HS-5 (cell line): ENCODE measurements around the gene SETBP1.
A peak's percentile ranks its signal among the peaks of the same experiment; 100 is the strongest.

Source experiments
- DNase-seq: peaks from one replicate; pipeline ENCODE4 v3.0.0-alpha.2; 2012; ENCODE audit warnings: low read depth

SETBP1 gene

GRCh38 chr18:44817831-44818473 is 137.3 kb downstream of the SETBP1 start:
- DNase-seq: no peak

GRCh38 chr18:44818668-44819403 is 138.1 kb downstream of the SETBP1 start:
- DNase-seq: no peak

GRCh38 chr18:44819944-44820510 is 139.3 kb downstream of the SETBP1 start:
- no peak for DNase-seq

GRCh38 chr18:44821924-44822323 is 141.2 kb downstream of the SETBP1 start:
- no peak for DNase-seq

- no peak for DNase-seq
Observed at GRCh38 chr18:44823286-44823685, 142.6 kb downstream of the SETBP1 start.

DNA sequence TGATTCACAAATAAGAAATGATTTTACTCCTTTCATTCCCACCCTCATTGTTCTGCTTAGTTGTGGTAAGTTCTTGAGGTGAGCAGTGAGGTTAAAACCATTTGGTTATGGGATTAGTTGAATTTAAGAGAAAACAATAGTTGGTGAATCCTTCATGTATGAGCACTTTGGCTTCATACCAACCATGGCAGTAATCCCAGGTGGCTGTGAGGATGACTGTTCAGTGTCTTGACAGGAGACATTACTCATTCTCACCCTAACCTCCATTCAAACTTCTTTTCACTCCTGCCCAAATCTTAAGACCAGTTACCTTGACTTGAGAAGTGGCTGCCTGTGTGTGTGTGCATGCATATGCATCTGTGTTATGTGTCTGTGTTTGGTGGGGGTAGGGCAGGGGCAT is 143.1 kb downstream of the SETBP1 start:
- DNase-seq: peak; percentile 41

- DNase-seq: no peak
Observed at GRCh38 chr18:44824884-44825283, 144.2 kb downstream of the SETBP1 start.

DNA sequence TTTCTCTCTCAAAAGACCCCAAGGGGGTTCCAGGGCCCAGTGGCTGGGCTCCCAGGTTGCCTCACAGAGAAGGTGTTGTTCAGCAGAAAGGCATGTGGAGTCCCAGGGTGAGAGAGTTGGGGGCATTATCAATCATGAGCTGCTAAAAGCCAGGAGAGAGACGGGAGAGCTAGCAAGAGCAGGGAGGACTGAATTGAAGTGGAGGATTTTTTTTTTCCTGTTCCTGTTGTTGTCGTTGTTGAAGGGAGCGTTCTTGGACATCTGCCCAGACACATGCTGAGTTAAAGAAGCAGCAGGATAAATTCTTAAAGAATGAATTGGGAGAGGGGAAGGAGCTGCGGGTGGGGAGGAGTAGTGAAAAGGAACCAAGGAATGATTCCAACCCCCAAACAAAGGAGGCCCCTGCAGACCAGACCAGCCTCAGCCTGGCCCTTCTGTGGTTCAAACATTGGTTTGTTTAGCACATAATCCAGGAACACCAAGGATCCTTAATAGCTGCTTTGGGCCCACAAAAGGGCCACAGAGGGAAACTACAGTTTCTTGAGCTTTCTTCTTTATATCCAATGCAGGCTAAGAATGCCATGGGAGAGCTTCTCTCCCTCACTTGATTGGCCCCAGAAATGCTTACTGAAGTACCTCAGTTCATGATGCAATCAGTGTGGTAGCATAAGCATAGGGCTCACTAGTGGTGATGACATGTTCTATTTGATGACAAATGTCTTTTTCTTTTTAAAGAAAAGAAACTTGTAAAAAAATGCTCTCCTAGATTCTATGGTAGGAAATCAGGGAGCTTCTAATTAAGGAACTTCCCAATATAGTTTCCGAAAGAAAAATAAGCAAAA is 146.0 kb downstream of the SETBP1 start:
- peak; percentile 38 for DNase-seq

DNA sequence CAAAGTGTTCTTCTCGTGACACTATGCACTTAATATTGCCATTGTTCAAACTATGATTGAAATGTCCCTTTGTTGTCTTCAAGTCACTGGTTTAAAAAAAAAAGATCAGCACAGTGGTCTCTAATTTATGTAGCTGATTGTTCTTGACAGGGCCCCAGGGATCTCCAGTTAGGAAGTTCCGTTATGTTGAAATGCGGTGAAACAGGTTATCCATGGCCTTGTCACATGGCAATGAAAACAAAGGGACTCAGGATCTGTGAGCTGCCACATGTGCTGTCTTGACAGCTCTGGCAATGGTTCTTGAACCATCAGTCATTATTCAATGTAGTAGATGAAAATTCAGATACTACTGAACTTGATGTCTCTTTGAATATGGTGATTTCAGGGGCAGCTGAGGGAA is 147.4 kb downstream of the SETBP1 start:
- DNase-seq: no peak

DNA sequence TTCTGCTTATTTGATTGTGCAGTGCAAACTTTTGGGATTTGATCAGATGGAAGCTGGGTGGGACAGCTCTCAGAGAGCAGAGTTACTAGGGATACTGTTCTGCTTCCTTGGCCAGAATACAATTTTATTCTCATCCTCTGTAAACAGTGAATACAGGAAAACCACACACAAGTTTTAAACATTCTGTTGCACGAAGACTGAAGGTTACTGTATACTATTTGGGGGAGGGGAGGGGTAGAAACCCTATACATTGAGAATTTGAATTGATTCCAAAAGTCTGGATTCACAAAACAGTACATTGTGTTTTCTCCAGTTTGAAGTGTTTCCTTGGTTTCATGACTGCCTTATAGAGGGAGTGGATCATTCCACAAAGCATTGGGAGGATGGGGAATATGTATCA is 149.9 kb downstream of the SETBP1 start:
- DNase-seq: no peak

DNA sequence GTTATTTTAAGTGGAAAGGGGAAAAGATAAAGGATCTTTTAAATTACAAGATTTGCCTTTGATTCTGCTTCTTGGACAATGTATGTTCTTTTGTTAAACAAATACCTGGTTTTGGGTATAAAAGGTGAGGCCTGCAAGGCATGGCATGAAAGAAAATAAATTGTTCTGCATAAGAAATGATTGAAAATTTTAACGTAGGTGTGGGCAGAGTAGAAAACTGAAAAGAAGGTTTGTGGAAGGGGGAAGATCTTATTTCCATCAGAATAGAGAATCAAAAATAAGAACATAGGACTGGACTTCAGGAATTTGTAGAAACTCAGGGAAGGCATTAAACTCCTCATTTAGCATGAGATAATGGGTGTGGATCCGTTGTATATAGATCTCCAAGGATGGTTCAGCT is 153.1 kb downstream of the SETBP1 start:
- no peak for DNase-seq

- no peak for DNase-seq
Observed at GRCh38 chr18:44834867-44835469, 154.3 kb downstream of the SETBP1 start.

DNA sequence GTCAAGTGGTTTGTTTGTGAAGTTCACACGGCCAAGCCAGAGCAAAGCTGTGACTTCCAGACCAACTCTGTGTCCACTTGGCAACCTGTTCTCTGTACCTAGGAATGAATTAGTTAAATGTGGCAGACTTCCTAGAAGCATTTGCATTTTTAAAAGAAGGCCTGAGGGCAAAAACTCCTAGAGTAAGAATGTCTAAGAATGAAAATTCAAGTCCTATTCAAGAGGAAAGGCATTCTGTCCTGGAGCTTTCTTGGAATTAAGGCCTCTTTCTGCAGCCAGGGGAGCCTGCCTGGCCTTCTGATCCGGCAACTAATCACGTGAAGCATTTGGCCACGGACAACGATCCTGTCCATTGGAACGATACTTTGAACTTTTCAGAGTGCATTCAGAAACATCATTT is 155.0 kb downstream of the SETBP1 start:
- no peak for DNase-seq

DNA sequence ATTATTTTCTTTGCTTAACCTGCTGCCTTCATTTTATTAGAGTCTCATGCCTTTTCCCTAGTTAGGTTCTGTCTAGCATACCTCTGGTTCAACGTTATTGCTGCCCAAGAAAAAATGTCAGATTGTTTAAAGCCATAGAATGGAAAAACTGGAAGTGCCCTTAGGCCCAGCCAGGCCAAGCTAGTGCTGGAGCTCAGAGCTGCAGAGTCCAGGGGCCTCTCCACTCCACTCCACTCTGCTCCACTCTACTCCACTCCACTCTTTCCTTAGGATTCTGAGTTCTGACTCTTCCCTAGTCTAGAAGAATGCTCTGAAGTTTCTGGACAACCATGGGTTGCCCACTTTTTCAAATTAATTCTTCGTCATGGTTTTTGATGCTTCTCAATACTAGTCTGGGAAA is 155.6 kb downstream of the SETBP1 start:
- no peak for DNase-seq

DNA sequence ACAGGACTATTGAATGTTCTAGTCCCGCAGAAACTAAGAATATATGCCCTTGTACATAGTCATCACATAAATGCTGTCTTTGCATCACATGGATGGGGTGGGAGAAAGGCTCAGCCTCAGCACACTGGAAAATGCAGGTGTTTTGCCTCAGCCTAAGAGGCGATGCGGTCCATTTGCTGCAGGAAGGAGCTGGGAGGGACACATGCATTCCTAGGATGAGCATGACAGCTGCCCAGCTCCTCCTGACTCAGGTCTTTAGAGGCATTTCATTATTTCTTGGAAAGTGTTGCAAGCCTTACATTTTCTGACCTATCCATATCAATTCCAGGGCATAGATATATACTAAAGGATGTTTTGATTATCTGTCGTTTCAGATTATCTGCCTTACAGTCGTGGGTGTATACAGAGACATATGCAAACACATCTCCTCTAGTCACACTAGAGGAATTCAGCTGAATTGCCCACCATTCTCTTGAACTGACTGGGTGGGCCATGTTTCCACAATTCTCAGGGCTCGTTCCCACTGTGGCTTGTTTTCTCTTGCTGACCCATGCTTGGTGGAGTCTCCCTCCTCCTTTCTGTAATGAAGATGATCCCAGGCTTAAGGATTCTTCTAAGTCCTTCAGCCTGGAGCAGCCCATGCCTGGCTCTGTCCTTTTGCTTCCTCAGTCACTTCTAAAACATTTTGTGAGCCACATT is 156.9 kb downstream of the SETBP1 start:
- no peak for DNase-seq

- no peak for DNase-seq
Observed at GRCh38 chr18:44838971-44839666, 158.4 kb downstream of the SETBP1 start.

- no peak for DNase-seq
Observed at GRCh38 chr18:44840058-44840790, 159.5 kb downstream of the SETBP1 start.

- DNase-seq: no peak
Observed at GRCh38 chr18:44841221-44841620, 160.5 kb downstream of the SETBP1 start.

GRCh38 chr18:44841752-44842587 is 161.3 kb downstream of the SETBP1 start:
- no peak for DNase-seq
